Islet of Langerhans (tissue), 1 donor: Measurements from ENCODE around the gene ATL1.
A peak's percentile ranks its signal among the peaks of the same experiment; 100 is the strongest.
"Not testable (repeated sequence)": the region's sequence is repeated elsewhere in the genome, so short reads cannot be mapped to it uniquely, and the experiment has no call there.

Experiments used
- FAIRE-seq: peaks from one replicate; lab custom pipeline; 2011; peaks lifted over from hg19 to GRCh38; lab: Jason Lieb, UNC

Gene ATL1

GRCh38 chr14:50658203-50658602 lies 98.3 kb downstream of the ATL1 start:
- FAIRE-seq: no peak

GRCh38 chr14:50659327-50659974 lies 99.5 kb downstream of the ATL1 start:
- FAIRE-seq: no peak

- FAIRE-seq: not testable (repeated sequence)
These were observed 104.6 kb downstream of the ATL1 start for GRCh38 chr14:50664579-50664978.

- not testable (repeated sequence) for FAIRE-seq
These were observed 105.4 kb downstream of the ATL1 start for GRCh38 chr14:50665300-50665699.

GRCh38 chr14:50666772-50667683 lies 107.1 kb downstream of the ATL1 start:
- FAIRE-seq: no peak

GRCh38 chr14:50667684-50667995 lies 107.7 kb downstream of the ATL1 start:
- FAIRE-seq: no peak

GRCh38 chr14:50667996-50668825 lies 108.3 kb downstream of the ATL1 start, which contains the start of gene SAV1:
Gene SAV1 (minus strand): TSS chr14:50668306. CDS start chr14:50667967, 339 bp downstream.
- FAIRE-seq: no peak

- peak; percentile 90 for FAIRE-seq
These were observed 108.8 kb downstream of the ATL1 start for GRCh38 chr14:50668826-50669143.

- FAIRE-seq: no peak
These were observed 109.6 kb downstream of the ATL1 start for GRCh38 chr14:50669441-50669986.

- no peak for FAIRE-seq
These were observed 110.4 kb downstream of the ATL1 start for GRCh38 chr14:50670196-50670865.

- FAIRE-seq: no peak
These were observed 110.9 kb downstream of the ATL1 start for GRCh38 chr14:50670866-50671256.

GRCh38 chr14:50675597-50675996 lies 115.7 kb downstream of the ATL1 start:
- FAIRE-seq: no peak

GRCh38 chr14:50676814-50677516 lies 117.0 kb downstream of the ATL1 start:
- no peak for FAIRE-seq

- no peak for FAIRE-seq
These were observed 117.7 kb downstream of the ATL1 start for GRCh38 chr14:50677527-50678063.

- FAIRE-seq: no peak
These were observed 118.2 kb downstream of the ATL1 start for GRCh38 chr14:50678163-50678562.

- no peak for FAIRE-seq
These were observed 119.7 kb downstream of the ATL1 start for GRCh38 chr14:50679674-50680073.
